HG02571 (cell line): ENCODE results near the gene NOSTRIN.

Source experiments
- ATAC-seq: cut with Tn5 transposase; IDR thresholded peaks from one replicate; pipeline ENCODE4 v1.9.1; 2021; ENCODE audit warnings: mild to moderate bottlenecking, moderate library complexity; ENCODE audit not compliant: unreplicated experiment

NOSTRIN gene

DNA sequence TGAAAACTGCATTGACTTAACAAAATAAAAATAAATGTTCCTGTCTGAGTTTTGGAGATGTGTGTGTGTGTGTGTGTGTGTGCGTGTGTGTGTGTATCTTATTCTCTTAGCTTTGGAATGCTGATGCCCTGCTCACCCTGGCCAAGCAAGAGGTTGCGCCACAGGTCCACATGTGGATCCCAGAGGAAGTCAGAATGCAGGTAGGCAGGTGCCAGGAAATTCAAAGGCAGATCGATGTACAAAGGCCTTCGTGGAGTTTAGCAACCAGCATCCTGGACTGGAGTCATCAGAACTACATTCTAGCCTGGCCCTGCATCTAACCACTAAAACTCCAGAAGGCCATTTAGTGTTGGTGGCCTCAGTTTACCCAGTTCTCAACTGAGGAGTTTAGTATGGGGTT is 111.1 kb downstream of the NOSTRIN start:
- ATAC-seq, result no peak
